Small intestine (tissue), 7 donors: ENCODE results near the gene PPP2R3B. TPM values are rescaled to one million over a fixed set of nuclear protein-coding genes. Genes with fewer than 3 reads are reported as not detected.
"Not testable (repeated sequence)": the region's sequence is repeated elsewhere in the genome, so short reads cannot be mapped to it uniquely, and the experiment has no call there.

Experiments
- DNase-seq, 2 donors: peaks; one replicate each; pipeline versions ENCODE4 v3.0.0 to v3.0.0-alpha.2; 2013
- FAIRE-seq: peaks from 2 replicates; lab custom pipeline; 2012; peaks lifted over from hg19 to GRCh38; lab: Jason Lieb, UNC
- H3K27ac ChIP-seq, 3 donors: one replicate each; pipeline ENCODE4 v1.5.1; 2013; ENCODE audit warnings: low read length in 2 of 3, mild to moderate bottlenecking in 2 of 3, control low read depth in 1 of 3, inconsistent platforms in 1 of 3, low read depth in 1 of 3, moderate library complexity in 1 of 3
- H3K27me3 ChIP-seq, 3 donors: one replicate each; pipeline ENCODE4 v1.6.1; 2013; ENCODE audit warnings: low read length in 3 of 3, inconsistent platforms in 1 of 3; ENCODE audit not compliant: control insufficient read depth in 3 of 3, insufficient read depth in 3 of 3
- H3K36me3 ChIP-seq, 3 donors: one replicate each; pipeline ENCODE4 v1.6.1; 2013; ENCODE audit warnings: low read length in 3 of 3, inconsistent platforms in 1 of 3, low read depth in 1 of 3, mild to moderate bottlenecking in 1 of 3, moderate library complexity in 1 of 3; ENCODE audit not compliant: control insufficient read depth in 3 of 3, insufficient read depth in 2 of 3
- H3K4me1 ChIP-seq, 3 donors: one replicate each; pipeline ENCODE4 v1.6.1; 2013; ENCODE audit warnings: low read length in 2 of 3, inconsistent platforms in 1 of 3, low read depth in 1 of 3, mild to moderate bottlenecking in 1 of 3, moderate library complexity in 1 of 3; ENCODE audit not compliant: control insufficient read depth in 3 of 3, insufficient read depth in 2 of 3
- H3K4me3 ChIP-seq, 3 donors: one replicate each; pipeline ENCODE4 v1.5.1; 2013; ENCODE audit warnings: low read length in 3 of 3, control low read depth in 1 of 3, inconsistent platforms in 1 of 3, low read depth in 1 of 3, mild to moderate bottlenecking in 1 of 3, moderate library complexity in 1 of 3
- H3K9me3 ChIP-seq, 2 donors: one replicate each; pipeline ENCODE4 v1.6.1; 2013; ENCODE audit warnings: low read depth in 1 of 2, low read length in 1 of 2; ENCODE audit not compliant: control insufficient read depth in 2 of 2, insufficient read depth in 1 of 2
- WGBS, 3 donors: extraction: QIAGEN DNeasy Blood & Tissue Kit; methylation state at CpG; one replicate each; pipeline ENCODE4 v1.1.7; 2013; 5-methylcytosine and 5-hydroxymethylcytosine counted together
- polyA plus RNA-seq, 4 donors: library from polyadenylated mRNA; stranded (reverse) in 3 of 4; unstranded in 1 of 4; fragments of 200-250 nt in 3 of 4; fragments of 120-200 nt in 1 of 4; gene quantifications; one replicate each; pipeline versions ENCODE4 v1.2.1 to v1.2.3, GENCODE V29; 2013
- donor health status: healthy with polysubstance abuse.
- donor health status: control.
- donor health status: control.
- donor health status: Bipolar disorder and iron deficiency.
- donor health status: healthy.

The PPP2R3B gene
- polyA plus RNA-seq, 4 donors: 4.9 to 13.6 (median 11.8) TPM

DNA sequence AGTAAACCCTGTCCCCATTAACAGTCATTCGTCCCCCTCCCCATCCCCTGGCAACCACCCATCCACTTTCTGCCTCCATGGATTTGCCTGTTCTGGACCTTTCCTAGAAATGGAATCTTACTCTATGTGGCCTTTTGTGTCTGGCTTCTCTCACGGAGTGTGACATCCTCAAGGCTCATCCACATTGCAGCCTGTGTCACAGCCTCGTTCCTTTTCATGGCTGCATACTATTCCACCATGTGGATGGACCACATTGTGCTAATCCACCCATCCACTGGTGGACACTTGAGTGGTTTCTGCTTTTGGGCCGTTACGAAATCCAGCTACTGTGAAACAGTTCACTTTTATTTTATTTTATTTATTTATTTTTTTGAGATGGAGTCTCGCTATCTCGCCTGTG is 8.1 kb upstream of the PPP2R3B start:
- no peaks in the 10 kb centered on the region for H3K4me1 ChIP-seq
- DNase-seq (no peak), FAIRE-seq (no peak)
- no peaks in the 10 kb centered on the region for H3K9me3 ChIP-seq
- no peaks in the 10 kb centered on the region for H3K36me3 ChIP-seq
- 93 to 97% (median 95%) methylated on average over 7 of the region's 7 CpGs for WGBS, 3 donors
- no peak overlapping the region for H3K27ac ChIP-seq
- H3K4me3 ChIP-seq: no peak overlapping the region
- H3K27me3 ChIP-seq: no peaks in the 10 kb centered on the region

DNA sequence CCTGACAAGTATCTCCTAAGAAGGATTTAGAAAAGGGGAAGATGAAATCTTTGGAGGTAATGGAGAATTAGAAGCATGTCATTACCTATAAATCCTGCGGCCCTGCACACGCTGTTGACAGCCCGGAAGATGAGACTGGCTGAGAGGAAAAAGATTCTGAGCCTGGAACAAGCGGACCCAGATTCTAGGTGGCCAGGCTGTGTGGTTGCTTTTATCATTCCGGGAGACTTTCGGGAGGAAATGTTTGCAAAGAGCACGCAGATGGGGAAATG is 5.8 kb upstream of the PPP2R3B start:
- DNase-seq (no peak), FAIRE-seq (no peak)
- Histone ChIP-seq H3K27ac (no peak overlapping the region), H3K4me3 (no peak overlapping the region), H3K9me3 (no peaks in the 10 kb centered on the region), H3K36me3 (no peaks in the 10 kb centered on the region), H3K27me3 (no peaks in the 10 kb centered on the region), H3K4me1 (no peaks in the 10 kb centered on the region)
- 89 to 92% (median 91%) methylated on average over 7 of the region's 7 CpGs for WGBS, 3 donors

DNA sequence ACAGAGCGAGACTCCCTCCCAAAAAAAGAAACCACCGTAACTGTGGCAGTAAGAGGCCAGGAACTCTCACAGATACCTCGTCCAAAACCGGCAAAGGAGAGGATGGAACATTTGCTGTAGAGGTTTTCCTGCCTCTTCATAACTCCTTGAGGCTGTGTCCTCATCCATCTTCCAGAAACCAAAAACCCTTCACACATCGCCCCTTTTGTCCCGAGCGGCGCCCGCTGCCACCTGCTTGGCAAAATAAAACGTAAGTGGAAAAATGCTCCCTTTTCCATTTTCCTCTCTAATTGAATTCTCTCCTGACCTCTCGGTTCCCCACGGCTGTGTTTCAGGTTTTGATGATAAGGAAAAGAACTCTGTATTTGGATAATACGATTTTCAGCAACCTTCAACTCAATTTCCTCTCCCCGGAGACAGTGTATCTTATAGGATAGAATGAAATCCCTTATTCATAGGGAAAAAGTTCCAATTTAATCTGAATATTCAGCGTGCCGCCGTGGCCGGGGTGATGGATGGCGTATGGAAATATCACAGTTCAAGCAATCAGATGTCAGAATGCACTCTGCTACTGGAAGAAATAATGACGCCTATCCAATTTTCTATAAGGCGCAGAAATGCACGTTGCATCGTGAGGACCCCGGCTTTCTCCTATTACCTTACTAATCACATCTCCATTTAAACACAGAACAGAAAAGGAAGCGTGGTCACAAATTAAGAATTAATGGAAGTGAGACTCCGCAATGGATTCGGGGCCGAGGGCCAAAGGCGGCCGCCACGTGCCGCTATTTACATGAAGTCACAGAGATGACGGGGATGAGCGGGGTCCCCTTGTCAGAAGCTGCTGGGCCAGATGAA is 5.2 kb upstream of the PPP2R3B start:
- Histone ChIP-seq H3K9me3 (no peaks in the 10 kb centered on the region), H3K4me3 (no peak overlapping the region), H3K27me3 (no peaks in the 10 kb centered on the region), H3K27ac (no peak overlapping the region), H3K4me1 (no peaks in the 10 kb centered on the region), H3K36me3 (no peaks in the 10 kb centered on the region)
- DNase-seq (no peak), FAIRE-seq (no peak)
- 89 to 90% (median 90%) methylated on average over 34 of the region's 34 CpGs for WGBS, 3 donors

DNA sequence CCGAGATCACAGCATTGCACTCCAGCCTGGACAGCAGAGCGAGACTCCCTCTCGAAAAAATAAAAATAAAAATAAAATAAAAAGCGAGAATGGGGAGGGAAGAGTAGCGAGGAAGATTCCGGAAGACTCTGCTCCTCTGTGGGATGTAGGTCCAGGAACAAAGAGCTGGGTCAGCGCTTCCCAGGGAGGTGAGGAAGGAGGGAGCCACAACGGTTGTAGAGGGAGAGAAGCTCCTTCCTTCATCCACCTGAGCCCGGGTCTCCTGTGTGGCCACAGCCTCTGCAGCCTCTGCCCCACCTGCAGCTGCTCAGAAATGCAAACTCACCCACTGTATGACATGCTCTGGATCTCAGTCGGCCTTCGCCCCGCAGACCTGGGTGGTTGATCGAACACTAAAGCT is 3.8 kb upstream of the PPP2R3B start:
- H3K4me1 ChIP-seq: no peaks in the 10 kb centered on the region
- no peaks in the 10 kb centered on the region for H3K36me3 ChIP-seq
- H3K27me3 ChIP-seq: no peaks in the 10 kb centered on the region
- no peak for FAIRE-seq
- H3K9me3 ChIP-seq: no peaks in the 10 kb centered on the region
- WGBS, 3 donors: 89 to 94% (median 93%) methylated on average over 13 of the region's 13 CpGs
- H3K4me3 ChIP-seq: no peak overlapping the region
- no peak for DNase-seq
- H3K27ac ChIP-seq: no peak overlapping the region

DNA sequence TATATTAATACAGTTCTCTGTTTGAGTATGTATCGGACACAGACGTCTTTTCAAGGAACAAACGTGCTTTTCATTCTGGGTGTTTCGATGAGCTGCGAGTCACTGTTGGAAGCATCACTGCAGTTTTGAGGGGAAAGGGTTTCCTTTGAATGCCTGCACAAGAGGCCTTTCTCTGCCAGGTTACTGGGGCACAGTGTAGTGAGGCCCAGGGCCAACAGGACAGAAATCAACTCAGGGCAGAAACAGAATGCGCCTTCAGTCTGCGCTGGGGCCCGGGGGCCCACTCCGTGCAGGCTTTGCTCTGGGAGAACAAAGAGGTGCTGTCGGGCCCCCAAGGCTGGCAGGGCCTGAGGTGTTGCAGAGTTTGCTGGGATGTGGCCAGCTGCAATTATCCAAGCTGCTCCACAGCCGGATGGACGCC is 2.3 kb upstream of the PPP2R3B start:
- FAIRE-seq (no peak), DNase-seq (no peak)
- no peak overlapping the region for H3K4me3 ChIP-seq
- H3K4me1 ChIP-seq: no peaks in the 10 kb centered on the region
- 90 to 93% (median 91%) methylated on average over 12 of the region's 12 CpGs for WGBS, 3 donors
- H3K36me3 ChIP-seq: no peaks in the 10 kb centered on the region
- no peak overlapping the region for H3K27ac ChIP-seq
- no peaks in the 10 kb centered on the region for H3K9me3 ChIP-seq
- H3K27me3 ChIP-seq: no peaks in the 10 kb centered on the region

DNA sequence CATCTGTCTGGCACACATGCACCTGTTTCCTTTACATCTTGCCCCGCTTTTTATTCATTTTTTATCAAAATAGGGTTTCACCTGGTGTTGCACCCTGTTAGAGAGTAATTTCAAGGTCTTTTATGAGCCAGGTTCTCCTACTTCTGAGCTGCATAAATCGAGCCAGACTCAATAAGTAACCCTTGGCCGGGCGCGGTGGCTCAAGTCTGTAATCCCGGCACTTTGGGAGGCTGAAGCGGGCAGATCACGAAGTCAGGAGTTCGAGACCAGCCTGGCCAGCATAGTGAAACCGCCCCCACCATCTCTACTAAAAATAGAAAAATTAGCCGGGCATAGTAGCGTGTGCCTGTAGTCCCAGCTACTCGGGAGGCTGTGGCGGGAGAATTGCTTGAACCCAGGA is 1.0 kb upstream of the PPP2R3B start:
- no peak for FAIRE-seq
- 18 to 62% (median 39%) methylated on average over 14 of the region's 14 CpGs for WGBS, 3 donors

DNA sequence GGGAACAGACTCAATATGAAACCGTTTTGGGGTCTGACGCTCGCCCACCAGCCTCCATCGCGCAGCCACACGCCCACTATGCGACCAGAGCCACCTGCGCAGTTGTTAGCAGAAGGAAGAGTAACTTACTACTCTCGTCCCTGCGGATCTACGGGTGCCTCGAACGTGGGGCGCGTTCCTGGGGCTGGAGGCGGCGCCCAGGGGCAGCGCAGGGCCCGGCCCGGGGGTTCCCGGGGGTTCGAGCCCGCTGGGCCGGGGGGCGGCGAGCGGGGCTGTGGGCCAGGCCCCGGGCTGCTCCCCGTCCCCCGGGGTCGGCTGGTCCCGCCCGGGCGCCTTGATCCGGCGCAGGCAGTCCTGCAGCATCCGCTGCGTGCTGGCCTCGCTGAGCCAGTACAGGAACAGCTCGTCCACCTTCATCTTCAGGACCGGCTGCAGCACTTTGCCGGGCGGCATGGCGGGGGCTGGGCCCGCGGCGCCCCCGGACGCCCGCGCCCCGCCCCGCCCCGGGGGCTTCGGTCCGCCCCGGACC is 404 bp downstream of the PPP2R3B start:
- H3K36me3 ChIP-seq: no peaks in the 10 kb centered on the region
- WGBS, 3 donors: 0 to 1% (median 1%) methylated on average over 34 to 57 of the region's 57 CpGs
- H3K9me3 ChIP-seq: no peaks in the 10 kb centered on the region
- no peaks in the 10 kb centered on the region for H3K4me1 ChIP-seq
- H3K27me3 ChIP-seq: no peaks in the 10 kb centered on the region
- DNase-seq (peak; percentile 2 to 50), FAIRE-seq (no peak)
- peak overlapping the region; percentile 81 to 92 (median 89) for H3K4me3 ChIP-seq
- peak overlapping the region in 2 of 3 donors; percentile 93 to 99 for H3K27ac ChIP-seq

More for the DNA sequence above, 1.0 kb upstream of the PPP2R3B start:
- no peaks in the 10 kb centered on the region for H3K27me3 ChIP-seq
- H3K4me1 ChIP-seq: no peaks in the 10 kb centered on the region
- H3K36me3 ChIP-seq: no peaks in the 10 kb centered on the region
- peak in 1 of 2 donors; percentile 51 for DNase-seq
- H3K27ac ChIP-seq: peak overlapping the region; percentile 58 to 99 (median 97)
- H3K9me3 ChIP-seq: no peaks in the 10 kb centered on the region
- peak overlapping the region in 2 of 3 donors; percentile 38 to 89 for H3K4me3 ChIP-seq

DNA sequence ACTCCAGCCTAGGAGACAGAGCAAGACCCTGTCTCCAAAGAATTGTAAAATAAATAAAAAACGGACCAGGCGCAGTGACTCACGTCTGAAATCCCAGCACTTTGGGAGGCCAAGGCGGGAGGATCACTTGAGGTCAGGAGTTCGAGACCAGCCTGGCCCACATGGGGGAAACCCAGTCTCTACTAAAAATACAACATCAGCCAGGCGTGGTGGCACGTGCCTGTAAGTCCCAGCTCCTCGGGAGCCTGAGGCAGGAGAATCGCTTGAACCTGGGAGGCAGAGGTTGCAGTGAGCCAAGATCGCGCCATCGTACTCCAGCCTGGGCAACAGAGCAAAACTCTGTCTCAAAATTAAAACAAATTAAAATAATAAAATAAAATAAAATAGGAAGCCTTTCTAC is 971 bp downstream of the PPP2R3B start:
- not testable (repeated sequence) for FAIRE-seq, H3K4me1 ChIP-seq
- peak overlapping the region in 1 of 3 donors; percentile 89 for H3K4me3 ChIP-seq

More for the DNA sequence above, 971 bp downstream of the PPP2R3B start:
- not testable (repeated sequence) for H3K9me3 ChIP-seq, DNase-seq, H3K27me3 ChIP-seq, H3K36me3 ChIP-seq, H3K27ac ChIP-seq
- 56 to 65% (median 57%) methylated on average over 12 of the region's 12 CpGs for WGBS, 3 donors
